ENCODE results near the gene NREP. TPM values are rescaled to one million over a fixed set of nuclear protein-coding genes. Genes with fewer than 3 reads are reported as not detected.
A peak's percentile ranks its signal among the peaks of the same experiment; 100 is the strongest.

The NREP gene
- total RNA-seq, 1 experiment from 2014 or later = 163 TPM

GRCh38 chr5:111755942-111756381 is 1.0 kb downstream of the NREP start:
- Histone ChIP-seq H3K79me1 (ENCODE audit: insufficient read depth, low read depth, low read length, poor library complexity, severe bottlenecking) (no peaks in the 10 kb centered on the region), H3K4me2 (ENCODE audit: insufficient read depth, insufficient read length, low read length) (peak overlapping the region; percentile 83), H3K23me2 (ENCODE audit: insufficient read length, low read depth, low read length, poor library complexity, severe bottlenecking) (peaks cover 3% of the 10 kb centered on the region), H2AFZ (ENCODE audit: low read length) (no peak overlapping the region), H3K79me2 (ENCODE audit: insufficient read depth, low read length) (peaks cover 9% of the 10 kb centered on the region; the same call in 1 of the 2 replicates), H3K9ac (ENCODE audit: extremely low read depth, insufficient read length, low read length) (peak overlapping the region; percentile 45), H2BK5ac (ENCODE audit: insufficient read length, low read length) (no peak overlapping the region), H2BK20ac (ENCODE audit: low read depth, low read length, poor library complexity, severe bottlenecking) (no peak overlapping the region), H3K4ac (ENCODE audit: low read depth, low read length) (no peak overlapping the region), H2BK15ac (ENCODE audit: low read depth, low read length) (no peak overlapping the region), H3K23ac (ENCODE audit: insufficient read length, low read depth, low read length) (no peak overlapping the region), H3T11ph (ENCODE audit: low read length) (no peak overlapping the region), H3K27me3 (ENCODE audit: insufficient read depth, low read length) (no peaks in the 10 kb centered on the region), H4K5ac (ENCODE audit: insufficient read length, low read depth, low read length) (no peak overlapping the region), H4K8ac (replicated peaks; ENCODE audit: insufficient read length, low read depth, low read length) (no peak overlapping the region), H2BK12ac (ENCODE audit: insufficient read length, low read depth, low read length) (no peak overlapping the region), H3K56ac (ENCODE audit: insufficient read length, low read depth, low read length) (no peak overlapping the region), H4K91ac (ENCODE audit: insufficient read length, low read depth, low read length) (no peak overlapping the region), H3K9me3 (ENCODE audit: control insufficient read depth, low read depth, low read length) (no peaks in the 10 kb centered on the region), H3K14ac (ENCODE audit: insufficient read depth, low read length) (no peak overlapping the region), H4K20me1 (ENCODE audit: control insufficient read depth, insufficient read depth, insufficient read length) (no peaks in the 10 kb centered on the region), H3K18ac (ENCODE audit: insufficient read length, low read depth, low read length) (no peak overlapping the region), H3K4me1 (ENCODE audit: insufficient read depth, low read length) (no peaks in the 10 kb centered on the region), H2BK120ac (ENCODE audit: low read depth, low read length, poor library complexity, severe bottlenecking) (no peak overlapping the region), H3K27ac (ENCODE audit: insufficient read length, low read depth, low read length) (no peak overlapping the region), H2AK5ac (ENCODE audit: insufficient read length, low read length) (no peak overlapping the region)
- TF ChIP-seq CTCF (conservative IDR thresholded peaks at IDR 0.05) = no peak
- peaks cover 5 to 22% (median 15%) of the 10 kb centered on the region in 3 experiments for H3K36me3 Mint-ChIP-seq (ENCODE audit: insufficient read depth in 1 of 3, low read depth in 3 of 3)
- peak overlapping the region; percentile 87 to 91 for H3K4me3 Mint-ChIP-seq
- peak overlapping the region; percentile 95 to 99 (median 96) for H3K27ac Mint-ChIP-seq
- H3K4me1 Mint-ChIP-seq = peaks cover 38 to 43% of the 10 kb centered on the region in 2 experiments
- no peaks in the 10 kb centered on the region for H3K27me3 Mint-ChIP-seq (ENCODE audit: low read depth)
- WGBS (ENCODE audit: extremely low coverage, insufficient read length, low lambda C conversion rate) = no CpG with 5 or more reads among the region's 5 CpGs
- H3K9me3 Mint-ChIP-seq = no peaks in the 10 kb centered on the region; a peak in 2 of 5 replicates
- DNase-seq = no peak
